MM.1S (cell line): ENCODE measurements around the gene RAB3GAP2.

Experiments used
- DNase-seq: peaks from one replicate; pipeline ENCODE4 v3.0.0-alpha.2; 2015
- H2AFZ ChIP-seq: fragments of 300-600 bp; sonication (generic); 2 replicates; pipeline ENCODE4 v1.6.0; 2016; ENCODE audit warnings: antibody characterized with exemption, low read length
- H3F3A ChIP-seq: fragments of 300-600 bp; sonication (generic); 2 replicates; pipeline ENCODE4 v1.6.1; 2016; ENCODE audit warnings: mild to moderate bottlenecking, antibody characterized with exemption, low read length, moderate library complexity, mixed read lengths; ENCODE audit not compliant: insufficient read depth
- H3K27ac ChIP-seq: fragments of 300-600 bp; sonication (generic); 2 replicates; pipeline ENCODE4 v1.5.1; 2016; ENCODE audit warnings: mild to moderate bottlenecking, low read length
- H3K27me3 ChIP-seq: fragments of 300-600 bp; sonication (generic); replicated peaks from 2 replicates; pipeline ENCODE4 v1.6.0; 2016; ENCODE audit warnings: low read length; ENCODE audit not compliant: insufficient read depth
- H3K36me3 ChIP-seq: fragments of 300-600 bp; sonication (generic); replicated peaks from 2 replicates; pipeline ENCODE4 v1.6.1; 2016; ENCODE audit warnings: mild to moderate bottlenecking, low read length, mixed read lengths; ENCODE audit not compliant: insufficient read depth
- H3K4me1 ChIP-seq: fragments of 300-600 bp; sonication (generic); 2 replicates; pipeline ENCODE4 v1.6.1; 2016; ENCODE audit warnings: low read length, mixed read lengths
- H3K4me2 ChIP-seq: fragments of 300-600 bp; sonication (generic); 2 replicates; pipeline ENCODE4 v1.6.0; 2016; ENCODE audit warnings: low read depth, low read length
- H3K4me3 ChIP-seq: fragments of 300-600 bp; sonication (generic); 2 replicates; pipeline ENCODE4 v1.5.1; 2016; ENCODE audit warnings: low read length, mixed read lengths
- H3K79me2 ChIP-seq: fragments of 300-600 bp; sonication (generic); 2 replicates; pipeline ENCODE4 v1.6.1; 2016; ENCODE audit warnings: mixed run types, low read length, mixed read lengths
- H3K9ac ChIP-seq: fragments of 300-600 bp; sonication (generic); 2 replicates; pipeline ENCODE4 v1.6.1; 2016; ENCODE audit warnings: low read length, mixed read lengths
- H3K9me2 ChIP-seq: fragments of 300-600 bp; sonication (generic); replicated peaks from 2 replicates; pipeline ENCODE4 v1.6.1; 2016; ENCODE audit warnings: mild to moderate bottlenecking, low read length, mixed read lengths; ENCODE audit not compliant: insufficient read depth
- H3K9me3 ChIP-seq: fragments of 300-600 bp; sonication (generic); replicated peaks from 2 replicates; pipeline ENCODE4 v1.6.1; 2016; ENCODE audit warnings: mild to moderate bottlenecking, low read length, mixed read lengths; ENCODE audit not compliant: insufficient read depth
- H4K20me1 ChIP-seq: fragments of 300-600 bp; sonication (generic); 2 replicates; pipeline ENCODE4 v1.6.1; 2016; ENCODE audit warnings: mild to moderate bottlenecking, low read length, moderate library complexity, mixed read lengths; ENCODE audit not compliant: insufficient read depth
- EZH2 ChIP-seq: fragments of 300-600 bp; sonication (generic); optimal IDR thresholded peaks from 2 replicates; pipeline ENCODE3; 2017; ENCODE audit warnings: low read depth, mild to moderate bottlenecking, antibody characterized with exemption, low read length, mixed read lengths
- EZH2phosphoT487 ChIP-seq: fragments of 300-600 bp; sonication (generic); IDR thresholded peaks from 2 replicates; pipeline ENCODE4 v1.6.1; 2018; ENCODE audit warnings: antibody characterized with exemption, low read length
- TF ChIP-seq, protein P1 (sequence below): fragments of 300-600 bp; sonication (generic); IDR thresholded peaks from 2 replicates; pipeline ENCODE4 v1.5.1; 2016; ENCODE audit warnings: antibody characterized with exemption, low read length, mixed read lengths

Gene RAB3GAP2

DNA sequence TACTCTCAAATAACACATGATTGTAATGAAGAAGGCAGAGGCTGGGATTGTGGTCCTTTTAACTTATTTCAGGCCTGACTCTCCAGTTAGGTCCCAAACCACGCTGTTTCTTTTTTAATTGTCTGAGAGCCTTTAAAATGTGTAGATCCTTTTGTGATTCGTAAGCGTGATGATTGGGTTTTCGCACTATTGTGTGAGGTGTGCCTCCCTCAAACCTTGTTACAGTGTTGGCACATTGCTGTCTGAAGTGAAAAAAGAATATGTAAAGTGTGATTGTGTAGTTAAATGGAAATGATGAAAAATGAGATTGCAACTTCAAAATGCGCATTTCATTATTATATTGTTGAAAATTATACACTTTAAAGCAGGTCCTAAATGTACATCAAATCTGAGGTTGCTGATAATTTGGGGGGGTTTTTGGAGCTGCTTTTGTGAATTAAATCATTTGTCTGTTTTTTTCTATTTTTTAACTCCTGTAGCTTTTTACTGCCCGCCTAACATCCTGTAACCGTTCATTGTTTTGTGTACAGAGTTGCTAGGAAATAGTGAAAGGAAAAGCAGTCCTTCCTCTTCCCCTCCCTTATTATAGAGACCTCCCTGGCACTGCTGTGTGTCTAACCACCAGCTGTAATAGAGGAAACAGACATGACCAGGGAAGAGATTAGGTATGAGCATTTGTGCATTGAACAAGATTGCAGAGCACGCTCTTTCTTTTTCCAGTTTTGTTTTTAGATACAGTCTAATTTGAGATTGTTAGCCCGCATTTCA, 135.1 kb downstream of the RAB3GAP2 start:
- H3K4me3 ChIP-seq: no peak overlapping the region
- TF ChIP-seq, protein P1, sequence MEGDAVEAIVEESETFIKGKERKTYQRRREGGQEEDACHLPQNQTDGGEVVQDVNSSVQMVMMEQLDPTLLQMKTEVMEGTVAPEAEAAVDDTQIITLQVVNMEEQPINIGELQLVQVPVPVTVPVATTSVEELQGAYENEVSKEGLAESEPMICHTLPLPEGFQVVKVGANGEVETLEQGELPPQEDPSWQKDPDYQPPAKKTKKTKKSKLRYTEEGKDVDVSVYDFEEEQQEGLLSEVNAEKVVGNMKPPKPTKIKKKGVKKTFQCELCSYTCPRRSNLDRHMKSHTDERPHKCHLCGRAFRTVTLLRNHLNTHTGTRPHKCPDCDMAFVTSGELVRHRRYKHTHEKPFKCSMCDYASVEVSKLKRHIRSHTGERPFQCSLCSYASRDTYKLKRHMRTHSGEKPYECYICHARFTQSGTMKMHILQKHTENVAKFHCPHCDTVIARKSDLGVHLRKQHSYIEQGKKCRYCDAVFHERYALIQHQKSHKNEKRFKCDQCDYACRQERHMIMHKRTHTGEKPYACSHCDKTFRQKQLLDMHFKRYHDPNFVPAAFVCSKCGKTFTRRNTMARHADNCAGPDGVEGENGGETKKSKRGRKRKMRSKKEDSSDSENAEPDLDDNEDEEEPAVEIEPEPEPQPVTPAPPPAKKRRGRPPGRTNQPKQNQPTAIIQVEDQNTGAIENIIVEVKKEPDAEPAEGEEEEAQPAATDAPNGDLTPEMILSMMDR: no peak
- TF ChIP-seq EZH2: no peak
- H3K79me2 ChIP-seq: no peaks in the 10 kb centered on the region
- H3K4me1 ChIP-seq: no peaks in the 10 kb centered on the region
- no peaks in the 10 kb centered on the region for H3F3A ChIP-seq
- no peaks in the 10 kb centered on the region for H3K27me3 ChIP-seq
- no peak overlapping the region for H3K4me2 ChIP-seq
- no peak for DNase-seq
- no peak overlapping the region for H3K9ac ChIP-seq
- H3K9me3 ChIP-seq: no peaks in the 10 kb centered on the region
- no peaks in the 10 kb centered on the region for H3K9me2 ChIP-seq
- no peak overlapping the region for H3K27ac ChIP-seq
- H3K36me3 ChIP-seq: no peaks in the 10 kb centered on the region
- H4K20me1 ChIP-seq: no peaks in the 10 kb centered on the region
- no peak overlapping the region for H2AFZ ChIP-seq

DNA sequence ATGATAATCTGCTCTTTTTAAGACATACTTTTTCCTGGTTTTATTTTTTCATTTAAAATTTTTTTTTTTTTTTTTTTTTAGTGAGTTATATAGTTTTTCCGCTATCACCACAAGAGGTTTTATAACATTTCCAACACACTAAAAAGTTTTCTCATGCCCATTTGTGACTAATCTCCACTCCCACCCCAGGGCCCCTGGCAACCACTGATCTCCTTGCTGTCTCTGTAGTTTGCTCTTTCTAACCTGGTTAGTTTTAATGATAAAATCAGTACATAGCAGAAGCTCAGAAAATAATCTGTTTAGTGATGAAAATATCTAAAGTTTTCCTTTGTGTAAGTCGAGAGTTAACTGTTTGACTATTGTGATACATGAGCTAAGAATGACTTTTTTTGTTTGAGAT, 136.5 kb downstream of the RAB3GAP2 start:
- Histone ChIP-seq H3K9me3 (no peaks in the 10 kb centered on the region), H3K27ac (no peak overlapping the region), H3K36me3 (no peaks in the 10 kb centered on the region), H3K4me3 (no peak overlapping the region), H4K20me1 (no peaks in the 10 kb centered on the region), H2AFZ (no peak overlapping the region), H3K4me2 (no peak overlapping the region), H3K9me2 (no peaks in the 10 kb centered on the region), H3F3A (no peaks in the 10 kb centered on the region), H3K9ac (no peak overlapping the region), H3K27me3 (no peaks in the 10 kb centered on the region), H3K4me1 (no peaks in the 10 kb centered on the region), H3K79me2 (no peaks in the 10 kb centered on the region)
- no peak for TF ChIP-seq EZH2
- no peak for DNase-seq

DNA sequence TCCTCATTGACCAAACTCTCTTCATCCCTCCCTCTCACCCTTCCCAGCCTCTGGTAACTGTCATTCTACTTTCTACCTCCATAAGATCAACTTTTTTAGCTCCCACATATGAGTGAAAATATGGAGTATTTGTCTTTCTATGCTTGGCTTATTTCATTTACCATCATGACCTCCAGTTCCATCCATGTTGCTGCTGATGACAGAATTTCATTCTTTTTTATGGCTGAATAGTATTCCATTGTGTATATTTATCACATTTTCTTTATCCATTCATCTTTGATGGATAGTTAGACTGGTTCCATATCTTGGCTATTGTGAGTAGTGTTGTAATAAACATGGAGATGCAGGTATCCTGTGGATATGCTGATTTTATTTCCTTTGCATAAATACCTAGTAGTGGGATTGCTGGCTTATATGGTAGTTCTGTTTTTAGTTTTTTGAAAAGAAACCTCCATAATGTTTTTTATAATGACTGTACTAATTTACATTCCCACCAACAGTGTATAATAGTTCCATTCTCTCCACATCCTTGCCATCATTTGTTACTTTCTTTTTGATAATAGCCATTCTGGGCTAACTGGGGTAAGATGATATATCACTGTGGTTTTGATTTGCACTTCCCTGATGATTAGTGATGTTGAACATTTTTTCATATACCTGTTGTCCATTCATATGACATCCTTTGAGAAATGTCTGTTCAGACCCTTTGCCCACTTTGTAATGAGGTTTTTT, 142.6 kb downstream of the RAB3GAP2 start:
- no peaks in the 10 kb centered on the region for H3K79me2 ChIP-seq
- no peaks in the 10 kb centered on the region for H4K20me1 ChIP-seq
- H3K27me3 ChIP-seq: no peaks in the 10 kb centered on the region
- H3K36me3 ChIP-seq: 0 out of 2 replicates have a peak, but pooled peaks cover 3% of the 10 kb centered on the region
- no peaks in the 10 kb centered on the region for H3F3A ChIP-seq
- H3K9me2 ChIP-seq: no peaks in the 10 kb centered on the region
- no peak overlapping the region for H3K9ac ChIP-seq
- no peak for DNase-seq
- no peak overlapping the region for H3K4me3 ChIP-seq
- H3K27ac ChIP-seq: no peak overlapping the region
- H3K9me3 ChIP-seq: no peaks in the 10 kb centered on the region
- no peak overlapping the region for H2AFZ ChIP-seq
- no peak overlapping the region for H3K4me2 ChIP-seq
- no peaks in the 10 kb centered on the region for H3K4me1 ChIP-seq
- TF ChIP-seq, protein P1: no peak
- TF ChIP-seq EZH2 (no peak), EZH2phosphoT487 (no peak)

DNA sequence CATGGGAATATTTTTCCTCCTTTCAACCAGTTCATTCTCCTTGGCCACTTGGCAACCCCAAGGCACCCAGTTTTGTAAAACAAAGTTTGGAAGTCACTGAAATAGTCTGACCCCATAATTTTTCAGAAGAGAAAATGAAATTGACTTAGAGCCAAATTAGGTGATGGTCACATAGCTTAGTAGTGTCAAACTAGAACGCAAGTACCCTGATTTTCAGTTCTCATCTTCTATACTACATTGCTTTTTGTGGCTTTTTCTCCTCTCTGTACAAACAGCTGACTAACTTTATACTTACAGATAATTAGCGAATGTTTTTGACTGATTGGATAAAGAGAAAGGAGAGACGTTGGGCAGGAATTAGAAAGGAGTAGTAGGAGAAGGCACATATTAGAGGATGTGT, 145.2 kb downstream of the RAB3GAP2 start:
- DNase-seq: no peak
- Histone ChIP-seq H3K4me2 (no peak overlapping the region), H2AFZ (no peak overlapping the region), H3K27ac (no peak overlapping the region), H3K9me3 (no peaks in the 10 kb centered on the region), H4K20me1 (no peaks in the 10 kb centered on the region), H3K36me3 (0 out of 2 replicates have a peak, but pooled peaks cover 3% of the 10 kb centered on the region), H3K9ac (no peak overlapping the region), H3F3A (no peaks in the 10 kb centered on the region), H3K79me2 (no peaks in the 10 kb centered on the region), H3K9me2 (no peaks in the 10 kb centered on the region), H3K4me3 (no peak overlapping the region), H3K27me3 (no peaks in the 10 kb centered on the region), H3K4me1 (no peaks in the 10 kb centered on the region)
- no peak for TF ChIP-seq EZH2phosphoT487
